Spleen (tissue), 7 donors: ENCODE data around the gene DBH.

ENCODE experiments used
- POLR2A ChIP-seq, 3 donors: fragments of 450-650 bp; IDR thresholded peaks; one replicate each; pipeline ENCODE4 v1.5.1; 2017; ENCODE audit warnings: antibody characterized with exemption in 3 of 3, mild to moderate bottlenecking in 1 of 3
- POLR2AphosphoS5 ChIP-seq, 3 donors: sonication (generic); formaldehyde crosslinking; IDR thresholded peaks; one replicate each; pipeline ENCODE4 v1.5.1; 2017; ENCODE audit warnings: antibody characterized with exemption in 3 of 3
- TF ChIP-seq, protein P1 (sequence below), 11 experiments: fragments of 200-600 bp in 7 of 11; fragments of 450-650 bp in 4 of 11; sonication (generic) in 4 of 11; IDR thresholded peaks in 8 of 11; conservative IDR thresholded peaks in 3 of 11; 1 replicate in 7 of 11; 2 replicates in 4 of 11; pipeline versions ENCODE4 v1.4.0 to v1.8.0; 2016 to 2021; ENCODE audit warnings: antibody characterized with exemption in 11 of 11, inconsistent platforms in 4 of 11, mild to moderate bottlenecking in 1 of 11
- donor health status: DM: no; HTN: no; CAD: no; lungs with moderate emphysema.
- donor health status: DM: no; HTN: no; CAD: no.
- donor health status: DM: no; HTN: no; CAD: no.

DNA sequence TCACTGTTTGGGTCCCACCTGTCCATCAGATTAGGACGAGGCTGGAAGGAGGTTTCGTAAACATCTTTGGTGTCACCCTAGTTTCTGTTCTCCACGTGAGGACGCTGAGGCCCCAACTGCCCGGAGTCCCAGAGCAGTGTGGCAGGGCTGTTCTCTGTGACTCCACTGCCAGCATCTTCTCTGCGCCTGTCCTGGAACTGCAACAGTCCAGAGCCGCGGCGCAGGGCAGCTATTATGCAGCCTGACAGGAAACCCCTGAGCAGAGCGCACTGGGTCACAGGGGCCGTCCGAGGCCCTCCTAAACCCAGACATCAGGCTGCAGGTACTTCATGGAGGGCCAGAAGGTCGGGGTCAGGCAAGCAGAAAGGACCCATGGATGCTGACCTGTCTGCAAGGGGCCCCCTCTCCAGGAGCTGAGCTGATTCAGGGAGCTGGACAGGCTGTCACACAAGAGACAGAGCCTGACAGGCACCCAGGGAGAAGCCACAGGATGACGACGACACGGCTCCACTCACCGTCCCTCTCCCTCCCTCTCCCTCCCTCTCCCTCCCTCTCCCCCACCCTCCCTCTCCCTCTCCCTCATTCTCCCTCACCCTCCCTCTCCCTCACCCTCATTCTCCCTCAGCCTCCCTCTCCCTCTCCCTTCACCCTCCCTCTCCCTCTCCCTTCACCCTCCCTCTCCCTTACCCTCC, 31.7 kb downstream of the DBH start:
- TF ChIP-seq, protein P1, sequence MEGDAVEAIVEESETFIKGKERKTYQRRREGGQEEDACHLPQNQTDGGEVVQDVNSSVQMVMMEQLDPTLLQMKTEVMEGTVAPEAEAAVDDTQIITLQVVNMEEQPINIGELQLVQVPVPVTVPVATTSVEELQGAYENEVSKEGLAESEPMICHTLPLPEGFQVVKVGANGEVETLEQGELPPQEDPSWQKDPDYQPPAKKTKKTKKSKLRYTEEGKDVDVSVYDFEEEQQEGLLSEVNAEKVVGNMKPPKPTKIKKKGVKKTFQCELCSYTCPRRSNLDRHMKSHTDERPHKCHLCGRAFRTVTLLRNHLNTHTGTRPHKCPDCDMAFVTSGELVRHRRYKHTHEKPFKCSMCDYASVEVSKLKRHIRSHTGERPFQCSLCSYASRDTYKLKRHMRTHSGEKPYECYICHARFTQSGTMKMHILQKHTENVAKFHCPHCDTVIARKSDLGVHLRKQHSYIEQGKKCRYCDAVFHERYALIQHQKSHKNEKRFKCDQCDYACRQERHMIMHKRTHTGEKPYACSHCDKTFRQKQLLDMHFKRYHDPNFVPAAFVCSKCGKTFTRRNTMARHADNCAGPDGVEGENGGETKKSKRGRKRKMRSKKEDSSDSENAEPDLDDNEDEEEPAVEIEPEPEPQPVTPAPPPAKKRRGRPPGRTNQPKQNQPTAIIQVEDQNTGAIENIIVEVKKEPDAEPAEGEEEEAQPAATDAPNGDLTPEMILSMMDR (IDR thresholded peaks at IDR 0.05 in 8 of 11, conservative IDR thresholded peaks at IDR 0.05 in 3 of 11): no peak
- TF ChIP-seq POLR2A (IDR thresholded peaks at IDR 0.05) (no peak), POLR2AphosphoS5 (IDR thresholded peaks at IDR 0.05) (no peak)
